Body of pancreas (tissue), 4 donors: ENCODE data around the gene SLC25A25. TPM values are rescaled to one million over a fixed set of nuclear protein-coding genes. Genes with fewer than 3 reads are reported as not detected.

Experiments used
- ATAC-seq: fragments of 150-250 bp; one replicate; pipeline ENCODE4 v1.9.1; 2016
- DNase-seq, 4 donors: peaks; one replicate each; pipeline ENCODE4 v3.0.0-alpha.2; 2019
- H3K27ac ChIP-seq, 4 donors: fragments of 200-600 bp; sonication (generic); 1 replicate in 3 of 4; 2 replicates in 1 of 4; pipeline versions ENCODE4 v1.5.1 to v1.6.1; 2016 to 2019; ENCODE audit warnings: mild to moderate bottlenecking in 1 of 4, mixed read lengths in 1 of 4, moderate library complexity in 1 of 4
- H3K27me3 ChIP-seq, 2 donors: fragments of 200-600 bp; sonication (generic); one replicate each; pipeline ENCODE4 v1.6.0; 2016; ENCODE audit warnings: mild to moderate bottlenecking in 1 of 2
- H3K36me3 ChIP-seq, 2 donors: fragments of 200-600 bp; sonication (generic); replicated peaks in 1 of 2; 2 replicates each; pipeline ENCODE4 v1.5.1; 2016; ENCODE audit warnings: low read depth in 2 of 2; ENCODE audit not compliant: insufficient read depth in 1 of 2
- H3K4me1 ChIP-seq: fragments of 200-600 bp; sonication (generic); one replicate; pipeline ENCODE4 v1.6.0; 2016
- H3K4me3 ChIP-seq, 2 donors: fragments of 200-600 bp; sonication (generic); 1 replicate in 1 of 2; 2 replicates in 1 of 2; pipeline ENCODE4 v1.5.1; 2016 to 2019
- H3K9me3 ChIP-seq, 3 donors: fragments of 200-600 bp; sonication (generic); 1 replicate in 2 of 3; 2 replicates in 1 of 3; pipeline ENCODE4 v1.5.1; 2016
- CTCF ChIP-seq, 7 experiments: fragments of 450-650 bp in 4 of 7; fragments of 200-600 bp in 3 of 7; sonication (generic) in 3 of 7; IDR thresholded peaks; one replicate each; pipeline ENCODE4 v1.5.1; 2016 to 2019; ENCODE audit warnings: antibody characterized with exemption in 7 of 7
- POLR2A ChIP-seq, 3 donors: fragments of 450-650 bp; IDR thresholded peaks; one replicate each; pipeline ENCODE4 v1.6.1; 2016; ENCODE audit warnings: antibody characterized with exemption in 3 of 3, mild to moderate bottlenecking in 2 of 3
- WGBS, 2 donors: methylation state at CpG; one replicate each; pipeline ENCODE4 v1.1.5; 2017; 5-methylcytosine and 5-hydroxymethylcytosine counted together
- intact Hi-C: fragments of 100-400 bp; cut with DNase I; formaldehyde crosslinking; loops from one replicate; pipeline ENCODE4 v1.15.1; 2023
- total RNA-seq, 2 donors: library from RNA; depleted of rRNA; stranded (reverse); fragments of >200 nt; gene quantifications; one replicate each; pipeline ENCODE4 v1.1.0, GENCODE V29; 2016

SLC25A25 gene
- total RNA-seq, 2 donors from 2014 or later = 31.4 to 36.6 TPM

GRCh38 chr9:128153947-128154695, 86.1 kb downstream of the SLC25A25 start:
- Histone ChIP-seq H3K27ac (no peak overlapping the region), H3K4me3 (no peak overlapping the region), H3K4me1 (peaks cover 17% of the 10 kb centered on the region), H3K36me3 (no peaks in the 10 kb centered on the region), H3K9me3 (no peaks in the 10 kb centered on the region), H3K27me3 (no peaks in the 10 kb centered on the region)
- no peak for TF ChIP-seq CTCF (IDR thresholded peaks at IDR 0.05)
- no peak for TF ChIP-seq POLR2A (IDR thresholded peaks at IDR 0.05)
- intact Hi-C loops = no loop called here
- WGBS, 2 donors = 88% methylated on average over 13 of the region's 13 CpGs; no CpG with 5 or more reads in 1 of the 2 donors
- ATAC-seq (no peak), DNase-seq (no peak)

GRCh38 chr9:128155736-128156500, 87.9 kb downstream of the SLC25A25 start:
- no peaks in the 10 kb centered on the region for H3K27me3 ChIP-seq
- TF ChIP-seq POLR2A (IDR thresholded peaks at IDR 0.05) = no peak
- TF ChIP-seq CTCF (IDR thresholded peaks at IDR 0.05) = no peak
- DNase-seq = no peak
- H3K4me1 ChIP-seq = peaks cover 12% of the 10 kb centered on the region
- H3K9me3 ChIP-seq = no peaks in the 10 kb centered on the region
- no peaks in the 10 kb centered on the region for H3K36me3 ChIP-seq
- 69 to 78% methylated on average over 7 of the region's 7 CpGs for WGBS, 2 donors
- ATAC-seq = no peak
- no peak overlapping the region for H3K27ac ChIP-seq
- no peak overlapping the region for H3K4me3 ChIP-seq
- intact Hi-C loops = no loop called here

Other genes starting within 250 kb of the SLC25A25 start
- 10 to 100 TPM; 20.2 to 26.7 TPM for gene ENG, start 213.6 kb upstream of the SLC25A25 start, total RNA-seq
- gene AK1, start 190.6 kb upstream of the SLC25A25 start, total RNA-seq = 10 to 100 TPM in 1 of 2 donors, 1 to 10 TPM in 1; 8.8 to 23.7 TPM
- gene ST6GALNAC6, start 168.6 kb upstream of the SLC25A25 start, total RNA-seq = 10 to 100 TPM; 46.1 to 66.7 TPM
- 10 to 100 TPM; 36.6 to 63.8 TPM for gene ST6GALNAC4, start 151.2 kb upstream of the SLC25A25 start, total RNA-seq
- 1 to 10 TPM; 1.3 to 2.6 TPM for gene PIP5KL1, start 137.5 kb upstream of the SLC25A25 start, total RNA-seq
- gene DPM2, start 130.4 kb upstream of the SLC25A25 start, total RNA-seq = 10 to 100 TPM; 23.3 to 39.9 TPM
- 10 to 100 TPM; 41.9 to 42.0 TPM for gene EEIG1, start 87.2 kb upstream of the SLC25A25 start, total RNA-seq
- 1 to 10 TPM; 1.3 to 4.9 TPM for gene NAIF1, start 912 bp upstream of the SLC25A25 start, total RNA-seq
- 100 to 1,000 TPM in 1 of 2 donors, 10 to 100 TPM in 1; 55.8 to 145 TPM for gene PTGES2, start 59.5 kb downstream of the SLC25A25 start, total RNA-seq
- gene LCN2, start 81.2 kb downstream of the SLC25A25 start, total RNA-seq = 10 to 100 TPM in 1 of 2 donors, 1 to 10 TPM in 1; 4.9 to 24.6 TPM
- 100 to 1,000 TPM; 113 to 129 TPM for gene BBLN, start 92.0 kb downstream of the SLC25A25 start, total RNA-seq
- gene CIZ1, start 123.3 kb downstream of the SLC25A25 start, total RNA-seq = 10 to 100 TPM; 58.4 to 61.6 TPM
- 10 to 100 TPM; 13.0 to 29.0 TPM for gene DNM1, start 135.1 kb downstream of the SLC25A25 start, total RNA-seq
- 100 to 1,000 TPM in 1 of 2 donors, 10 to 100 TPM in 1; 53.2 to 138 TPM for gene GOLGA2, start 207.8 kb downstream of the SLC25A25 start, total RNA-seq
- gene SWI5, start 208.0 kb downstream of the SLC25A25 start, total RNA-seq = 10 to 100 TPM; 14.5 to 20.1 TPM